HCT116 (cell line): ENCODE results near the gene RBM44. TPM values are rescaled to one million over a fixed set of nuclear protein-coding genes. Genes with fewer than 3 reads are reported as not detected.

Source experiments
- ATAC-seq: fragments of 200-7000 bp; cut with Tn5 transposase; 2 replicates; pipeline ENCODE4 v1.9.1; 2020; ENCODE audit warnings: mild to moderate bottlenecking, moderate library complexity
- BruUV-seq: library from RNA; stranded (reverse); fragments of 400-500 nt; replicated peaks from 2 replicates; lab custom pipeline; 2021; lab: Mats Ljungman, UMichigan
- CTCF ChIA-PET: fragments of 300-600 bp; sonication (Branson Sonifier 250); formaldehyde crosslinking; loops from one replicate; lab custom pipeline; 2021; ENCODE audit warnings: antibody characterized with exemption; lab: Charles Lee
- POLR2A ChIA-PET: fragments of 300-600, 350-600 bp; sonication (Branson Sonifier 250); formaldehyde crosslinking; loops from one replicate; lab custom pipeline; 2021; ENCODE audit warnings: antibody characterized with exemption; lab: Charles Lee
- RAD21 ChIA-PET, 2 experiments: fragments of 300-600 bp; sonication (Branson Sonifier 250); formaldehyde crosslinking; loops; one replicate each; lab custom pipeline; 2023; ENCODE audit warnings: low total read pairs in 2 of 2; ENCODE audit not compliant: uncharacterized antibody in 2 of 2, unreplicated experiment in 2 of 2, low non-redundant PET in 1 of 2; lab: Charles Lee
- DNase-seq: peaks from one replicate; pipeline ENCODE4 v3.0.0-alpha.2; 2010; ENCODE audit warnings: low read depth, low spot score
- H2AFZ ChIP-seq: fragments of 200-600 bp; shearing (Covaris generic), sonication (generic); 2 replicates; pipeline ENCODE4 v1.6.1; 2017; ENCODE audit warnings: low read depth, mixed run types, mixed read lengths, antibody characterized with exemption, low read length; ENCODE audit not compliant: poor library complexity, severe bottlenecking
- H3K27ac ChIP-seq: 2 replicates; pipeline ENCODE4 v1.5.1; 2012; ENCODE audit warnings: low read depth, low read length
- H3K27me3 ChIP-seq: fragments of 200-600 bp; sonication (generic); 2 replicates; pipeline ENCODE4 v1.6.1; 2016; ENCODE audit warnings: mixed run types, low read length, mixed read lengths; ENCODE audit not compliant: insufficient read depth
- H3K36me3 ChIP-seq, 2 experiments: fragments of 200-500 bp in 1 of 2; fragments of 200-600 bp in 1 of 2; sonication (Bioruptor generic) in 1 of 2; sonication (generic) in 1 of 2; 2 replicates each; pipeline versions ENCODE4 v1.5.1 to v1.6.1; 2014 to 2016; ENCODE audit warnings: low read length in 2 of 2, inconsistent platforms in 1 of 2, mixed read lengths in 1 of 2, mixed run types in 1 of 2; ENCODE audit not compliant: insufficient read depth in 2 of 2, control insufficient read depth in 1 of 2
- H3K4me1 ChIP-seq, 2 experiments: fragments of 200-600 bp in 1 of 2; sonication (generic) in 1 of 2; 2 replicates each; pipeline versions ENCODE4 v1.5.1 to v1.6.1; 2012 to 2017; ENCODE audit warnings: low read length in 2 of 2, inconsistent platforms in 1 of 2, mild to moderate bottlenecking in 1 of 2, mixed read lengths in 1 of 2, mixed run types in 1 of 2, moderate library complexity in 1 of 2; ENCODE audit not compliant: insufficient read depth in 2 of 2, control insufficient read depth in 1 of 2
- H3K4me2 ChIP-seq: fragments of 200-600 bp; sonication (generic); 2 replicates; pipeline ENCODE4 v1.6.1; 2017; ENCODE audit warnings: mixed run types, low read length, mixed read lengths
- H3K4me3 ChIP-seq, 2 experiments: fragments of 200-600 bp in 1 of 2; sonication (generic) in 1 of 2; replicated peaks in 1 of 2; 2 replicates each; pipeline ENCODE4 v1.5.1; 2011 to 2016; ENCODE audit warnings: low read length in 2 of 2, control low read depth in 1 of 2, low read depth in 1 of 2, mild to moderate bottlenecking in 1 of 2, mixed read lengths in 1 of 2, mixed run types in 1 of 2
- H3K79me2 ChIP-seq: fragments of 200-600 bp; sonication (generic); 2 replicates; pipeline ENCODE4 v1.6.1; 2017; ENCODE audit warnings: mild to moderate bottlenecking, mixed run types, low read length, moderate library complexity, mixed read lengths; ENCODE audit not compliant: insufficient read depth
- H3K9ac ChIP-seq: fragments of 200-600 bp; sonication (generic); 2 replicates; pipeline ENCODE4 v1.6.1; 2016; ENCODE audit warnings: low read length, mixed read lengths
- H3K9me2 ChIP-seq: fragments of 200-600 bp; sonication (generic), shearing (Covaris generic); 2 replicates; pipeline ENCODE4 v1.6.1; 2017; ENCODE audit warnings: mixed run types, mild to moderate bottlenecking, moderate library complexity; ENCODE audit not compliant: insufficient read depth
- H3K9me3 ChIP-seq, 2 experiments: fragments of 200-500 bp in 1 of 2; fragments of 200-600 bp in 1 of 2; sonication (Bioruptor generic) in 1 of 2; sonication (generic) in 1 of 2; 2 replicates each; pipeline ENCODE4 v1.6.1; 2014 to 2017; ENCODE audit warnings: low read length in 2 of 2, mixed read lengths in 2 of 2, inconsistent platforms in 1 of 2, low read depth in 1 of 2, mild to moderate bottlenecking in 1 of 2, mixed run types in 1 of 2, moderate library complexity in 1 of 2; ENCODE audit not compliant: control insufficient read depth in 1 of 2, insufficient read depth in 1 of 2
- H4K20me1 ChIP-seq: fragments of 200-600 bp; sonication (generic), shearing (Covaris generic); 2 replicates; pipeline ENCODE4 v1.6.1; 2017; ENCODE audit warnings: mixed run types, mild to moderate bottlenecking, moderate library complexity; ENCODE audit not compliant: insufficient read depth
- EGR1 ChIP-seq: IDR thresholded peaks from 2 replicates; pipeline ENCODE4 v1.6.1; 2012; ENCODE audit warnings: low read depth
- FOSL1 ChIP-seq: IDR thresholded peaks from 2 replicates; pipeline ENCODE4 v1.6.1; 2012; ENCODE audit warnings: low read depth
- RAD21 ChIP-seq: IDR thresholded peaks from 2 replicates; pipeline ENCODE4 v1.6.1; 2012; ENCODE audit warnings: low read depth, mild to moderate bottlenecking
- YY1 ChIP-seq: IDR thresholded peaks from 2 replicates; pipeline ENCODE4 v1.6.1; 2011; ENCODE audit warnings: low read length, low read depth, moderate library complexity, mild to moderate bottlenecking; ENCODE audit not compliant: insufficient replicate concordance; ENCODE audit errors: extremely low read depth
- ZFX ChIP-seq: fragments of 450-650 bp; IDR thresholded peaks from 2 replicates; pipeline ENCODE4 v1.6.1; 2017
- intact Hi-C: fragments of 100-400 bp; cut with micrococcal nuclease; formaldehyde crosslinking; loops from 2 replicates; pipeline ENCODE4 v1.10.0; 2022
- total RNA-seq: library from RNA; stranded (reverse); gene quantifications from one replicate; pipeline ENCODE4 v1.2.1, GENCODE V29; 2021; ENCODE audit not compliant: unreplicated experiment
- TF ChIP-seq, protein P1 (sequence below): IDR thresholded peaks from 2 replicates; pipeline ENCODE4 v1.6.1; 2012; ENCODE audit warnings: low read depth
- TF ChIP-seq, protein P2 (sequence below), 3 experiments: fragments of 200-600 bp in 1 of 3; sonication (generic) in 1 of 3; IDR thresholded peaks in 2 of 3; conservative IDR thresholded peaks in 1 of 3; 2 replicates each; pipeline ENCODE4 v1.5.1; 2012 to 2017; ENCODE audit warnings: low read depth in 2 of 3, low read length in 2 of 3, antibody characterized with exemption in 1 of 3, borderline replicate concordance in 1 of 3, control low read depth in 1 of 3, mild to moderate bottlenecking in 1 of 3, mixed read lengths in 1 of 3, mixed run types in 1 of 3, moderate library complexity in 1 of 3; ENCODE audit not compliant: insufficient read depth in 1 of 3

The RBM44 gene
- total RNA-seq, 1 experiment from 2014 or later: 0.54 TPM

- H3K79me2 ChIP-seq: no peaks in the 10 kb centered on the region
- H3K4me1 ChIP-seq: no peaks in the 10 kb centered on the region
- ATAC-seq (no peak), DNase-seq (no peak)
- RAD21 ChIA-PET: no interaction called here
- peaks cover 0 to 8% of the 10 kb centered on the region in 2 experiments; a peak in 1 of 4 replicates for H3K36me3 ChIP-seq
- peaks cover 3 to 10% of the 10 kb centered on the region in 2 experiments; a peak in 2 of 4 replicates for H3K9me3 ChIP-seq
- no peak overlapping the region for H3K27ac ChIP-seq
- no peak overlapping the region for H3K4me3 ChIP-seq
- CTCF ChIA-PET: interaction anchor here (0.6 kb wide), 1 partner anchor 102 kb away, joined by 3 read pairs; no protein-coding TSS in a partner anchor
- H3K4me2 ChIP-seq: no peak overlapping the region
- intact Hi-C loops: no loop called here
- no peaks in the 10 kb centered on the region for H3K27me3 ChIP-seq
- POLR2A ChIA-PET: no interaction called here
- TF ChIP-seq ZFX: no peak
- no peak overlapping the region for H3K9ac ChIP-seq
- H4K20me1 ChIP-seq: no peaks in the 10 kb centered on the region
- no peak overlapping the region for H2AFZ ChIP-seq
- BruUV-seq: no TSS peak
- H3K9me2 ChIP-seq: no peaks in the 10 kb centered on the region
Measured at GRCh38 chr2:237790353-237790752, 8.2 kb upstream of the RBM44 start.

DNA sequence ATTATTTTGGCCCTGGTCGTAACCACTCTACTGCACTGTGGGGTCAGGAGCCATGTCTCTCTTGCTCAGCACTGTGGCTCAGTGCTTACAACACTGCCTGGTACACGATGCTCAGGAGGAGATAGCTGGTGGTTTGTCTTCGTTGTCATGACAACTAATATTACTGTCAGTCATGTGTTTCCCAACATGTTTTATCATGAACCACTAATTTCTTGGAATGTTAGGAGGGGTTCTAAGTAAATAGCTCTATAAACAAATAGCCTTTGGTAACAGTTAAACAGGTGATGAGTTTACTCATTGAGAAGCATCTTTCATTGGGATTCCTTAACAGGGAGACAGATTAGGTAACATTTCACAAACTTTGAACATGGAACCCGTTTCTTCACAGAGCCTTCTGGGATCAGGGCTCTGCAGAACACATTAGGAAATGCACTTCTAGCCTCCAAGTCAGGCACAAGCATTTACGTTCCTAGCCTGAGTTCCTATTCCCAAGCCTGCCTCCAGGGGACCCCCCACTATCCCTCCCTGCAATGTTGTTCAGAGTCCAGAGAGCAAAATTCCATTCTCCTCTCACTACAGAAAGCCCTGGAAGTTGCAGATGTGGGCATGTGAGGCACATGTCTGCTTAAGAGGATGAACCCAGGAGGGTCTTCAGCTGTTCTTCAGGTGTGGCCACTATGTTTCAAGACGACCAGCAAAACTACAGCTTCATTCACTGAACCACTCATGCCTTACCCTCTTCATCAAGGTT, 6.4 kb upstream of the RBM44 start:
- H3K9me2 ChIP-seq: no peaks in the 10 kb centered on the region
- intact Hi-C loops: no loop called here
- no TSS peak for BruUV-seq
- H4K20me1 ChIP-seq: no peaks in the 10 kb centered on the region
- H3K4me1 ChIP-seq: no peaks in the 10 kb centered on the region
- RAD21 ChIA-PET: no interaction called here
- POLR2A ChIA-PET: no interaction called here
- no peaks in the 10 kb centered on the region for H3K27me3 ChIP-seq
- CTCF ChIA-PET: no interaction called here
- TF ChIP-seq, protein P1, sequence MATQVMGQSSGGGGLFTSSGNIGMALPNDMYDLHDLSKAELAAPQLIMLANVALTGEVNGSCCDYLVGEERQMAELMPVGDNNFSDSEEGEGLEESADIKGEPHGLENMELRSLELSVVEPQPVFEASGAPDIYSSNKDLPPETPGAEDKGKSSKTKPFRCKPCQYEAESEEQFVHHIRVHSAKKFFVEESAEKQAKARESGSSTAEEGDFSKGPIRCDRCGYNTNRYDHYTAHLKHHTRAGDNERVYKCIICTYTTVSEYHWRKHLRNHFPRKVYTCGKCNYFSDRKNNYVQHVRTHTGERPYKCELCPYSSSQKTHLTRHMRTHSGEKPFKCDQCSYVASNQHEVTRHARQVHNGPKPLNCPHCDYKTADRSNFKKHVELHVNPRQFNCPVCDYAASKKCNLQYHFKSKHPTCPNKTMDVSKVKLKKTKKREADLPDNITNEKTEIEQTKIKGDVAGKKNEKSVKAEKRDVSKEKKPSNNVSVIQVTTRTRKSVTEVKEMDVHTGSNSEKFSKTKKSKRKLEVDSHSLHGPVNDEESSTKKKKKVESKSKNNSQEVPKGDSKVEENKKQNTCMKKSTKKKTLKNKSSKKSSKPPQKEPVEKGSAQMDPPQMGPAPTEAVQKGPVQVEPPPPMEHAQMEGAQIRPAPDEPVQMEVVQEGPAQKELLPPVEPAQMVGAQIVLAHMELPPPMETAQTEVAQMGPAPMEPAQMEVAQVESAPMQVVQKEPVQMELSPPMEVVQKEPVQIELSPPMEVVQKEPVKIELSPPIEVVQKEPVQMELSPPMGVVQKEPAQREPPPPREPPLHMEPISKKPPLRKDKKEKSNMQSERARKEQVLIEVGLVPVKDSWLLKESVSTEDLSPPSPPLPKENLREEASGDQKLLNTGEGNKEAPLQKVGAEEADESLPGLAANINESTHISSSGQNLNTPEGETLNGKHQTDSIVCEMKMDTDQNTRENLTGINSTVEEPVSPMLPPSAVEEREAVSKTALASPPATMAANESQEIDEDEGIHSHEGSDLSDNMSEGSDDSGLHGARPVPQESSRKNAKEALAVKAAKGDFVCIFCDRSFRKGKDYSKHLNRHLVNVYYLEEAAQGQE: no peak
- TF ChIP-seq, protein P2, sequence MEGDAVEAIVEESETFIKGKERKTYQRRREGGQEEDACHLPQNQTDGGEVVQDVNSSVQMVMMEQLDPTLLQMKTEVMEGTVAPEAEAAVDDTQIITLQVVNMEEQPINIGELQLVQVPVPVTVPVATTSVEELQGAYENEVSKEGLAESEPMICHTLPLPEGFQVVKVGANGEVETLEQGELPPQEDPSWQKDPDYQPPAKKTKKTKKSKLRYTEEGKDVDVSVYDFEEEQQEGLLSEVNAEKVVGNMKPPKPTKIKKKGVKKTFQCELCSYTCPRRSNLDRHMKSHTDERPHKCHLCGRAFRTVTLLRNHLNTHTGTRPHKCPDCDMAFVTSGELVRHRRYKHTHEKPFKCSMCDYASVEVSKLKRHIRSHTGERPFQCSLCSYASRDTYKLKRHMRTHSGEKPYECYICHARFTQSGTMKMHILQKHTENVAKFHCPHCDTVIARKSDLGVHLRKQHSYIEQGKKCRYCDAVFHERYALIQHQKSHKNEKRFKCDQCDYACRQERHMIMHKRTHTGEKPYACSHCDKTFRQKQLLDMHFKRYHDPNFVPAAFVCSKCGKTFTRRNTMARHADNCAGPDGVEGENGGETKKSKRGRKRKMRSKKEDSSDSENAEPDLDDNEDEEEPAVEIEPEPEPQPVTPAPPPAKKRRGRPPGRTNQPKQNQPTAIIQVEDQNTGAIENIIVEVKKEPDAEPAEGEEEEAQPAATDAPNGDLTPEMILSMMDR (IDR thresholded peaks at IDR 0.05 in 2 of 3, conservative IDR thresholded peaks at IDR 0.05 in 1 of 3; ENCODE audit: borderline replicate concordance in 1 of 3, insufficient read depth in 1 of 3, low read depth in 2 of 3, low read length in 2 of 3): peak in 2 of 3 experiments; percentile 39 to 45; a peak in 3 of 6 replicates
- no peak for TF ChIP-seq EGR1
- TF ChIP-seq FOSL1: no peak
- peak; percentile 13; the same call in 1 of the 2 replicates for TF ChIP-seq RAD21
- no peak for TF ChIP-seq YY1
- TF ChIP-seq, all 23 proteins: peak for 2
- no peak overlapping the region for H3K4me2 ChIP-seq
- no peak overlapping the region for H2AFZ ChIP-seq
- no peak overlapping the region for H3K4me3 ChIP-seq
- H3K36me3 ChIP-seq: peaks cover 0 to 1% of the 10 kb centered on the region in 2 experiments; a peak in 1 of 4 replicates
- DNase-seq (no peak), ATAC-seq (peak; percentile 81)
- H3K79me2 ChIP-seq: no peaks in the 10 kb centered on the region
- no peak overlapping the region for H3K9ac ChIP-seq
- H3K27ac ChIP-seq: no peak overlapping the region
- peaks cover 0 to 2% of the 10 kb centered on the region in 2 experiments; a peak in 2 of 4 replicates for H3K9me3 ChIP-seq
